ENCODE data around the gene CYP2W1.

DNA sequence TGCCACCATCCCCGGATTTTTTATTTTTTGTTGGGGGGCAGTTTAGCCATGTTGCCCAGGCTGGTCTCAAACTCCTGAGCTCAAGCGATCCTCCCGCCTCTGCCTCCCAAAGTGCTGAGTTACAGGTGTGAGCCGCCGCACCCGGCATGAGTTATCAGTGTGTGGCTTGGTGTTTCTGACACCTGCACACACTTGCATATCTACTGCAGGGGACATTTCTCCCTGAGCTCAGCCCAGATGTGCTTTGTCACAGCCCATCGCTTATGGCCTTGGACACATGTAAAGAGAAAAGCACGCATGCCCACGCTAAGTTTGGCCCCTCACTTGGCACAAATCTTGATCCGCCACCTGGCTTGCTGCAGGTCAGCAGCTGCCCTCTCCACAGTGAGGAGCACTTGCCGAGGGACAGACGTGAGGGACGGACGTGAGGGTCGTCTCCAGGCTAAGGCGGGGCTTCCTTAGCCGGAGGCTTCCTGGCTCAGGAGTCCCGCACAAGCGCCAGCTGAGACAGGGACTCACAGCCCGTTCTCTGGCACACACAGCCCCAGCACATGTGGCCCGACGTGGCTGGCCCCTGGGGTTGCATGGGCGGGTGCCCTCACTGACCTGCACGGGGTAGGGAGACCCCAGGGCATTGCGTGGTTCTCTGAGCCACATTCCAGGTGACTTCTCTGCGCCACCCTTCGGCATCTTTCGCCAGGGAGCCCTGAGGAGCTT, 11.8 kb downstream of the CYP2W1 start:
- TF ChIP-seq, protein P1, sequence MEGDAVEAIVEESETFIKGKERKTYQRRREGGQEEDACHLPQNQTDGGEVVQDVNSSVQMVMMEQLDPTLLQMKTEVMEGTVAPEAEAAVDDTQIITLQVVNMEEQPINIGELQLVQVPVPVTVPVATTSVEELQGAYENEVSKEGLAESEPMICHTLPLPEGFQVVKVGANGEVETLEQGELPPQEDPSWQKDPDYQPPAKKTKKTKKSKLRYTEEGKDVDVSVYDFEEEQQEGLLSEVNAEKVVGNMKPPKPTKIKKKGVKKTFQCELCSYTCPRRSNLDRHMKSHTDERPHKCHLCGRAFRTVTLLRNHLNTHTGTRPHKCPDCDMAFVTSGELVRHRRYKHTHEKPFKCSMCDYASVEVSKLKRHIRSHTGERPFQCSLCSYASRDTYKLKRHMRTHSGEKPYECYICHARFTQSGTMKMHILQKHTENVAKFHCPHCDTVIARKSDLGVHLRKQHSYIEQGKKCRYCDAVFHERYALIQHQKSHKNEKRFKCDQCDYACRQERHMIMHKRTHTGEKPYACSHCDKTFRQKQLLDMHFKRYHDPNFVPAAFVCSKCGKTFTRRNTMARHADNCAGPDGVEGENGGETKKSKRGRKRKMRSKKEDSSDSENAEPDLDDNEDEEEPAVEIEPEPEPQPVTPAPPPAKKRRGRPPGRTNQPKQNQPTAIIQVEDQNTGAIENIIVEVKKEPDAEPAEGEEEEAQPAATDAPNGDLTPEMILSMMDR (IDR thresholded peaks at IDR 0.05): no peak
- no peak for TF ChIP-seq POLR2A (IDR thresholded peaks at IDR 0.05)
- TF ChIP-seq EP300 (IDR thresholded peaks at IDR 0.05): no peak
